Smooth muscle cell of the pulmonary artery (primary cell): ENCODE data around the gene UBL4A. TPM values are rescaled to one million over a fixed set of nuclear protein-coding genes. Genes with fewer than 3 reads are reported as not detected.

ENCODE experiments used
- total RNA-seq: library from RNA; depleted of rRNA; stranded (reverse); fragments of >200 nt; gene quantifications from 2 replicates; pipeline ENCODE4 v1.2.3, GENCODE V29; 2014

UBL4A gene
- 40.3 and 61.6 TPM in 2 replicates for total RNA-seq

GRCh38 chrX:154486396-154487207, at the start of gene UBL4A:
TSS of gene UBL4A (minus strand) at chrX:154486615. CDS start at chrX:154486584, 31 bp downstream.

GRCh38 chrX:154515966-154516655, 29.7 kb upstream of the UBL4A start, which contains the start of gene FAM3A:
TSS of gene FAM3A (minus strand) at chrX:154516232. CDS start at chrX:154515772, 460 bp downstream.

GRCh38 chrX:154490414-154491083, 4.1 kb upstream of the UBL4A start, which contains the start of gene SLC10A3:
TSS of gene SLC10A3 (minus strand) at chrX:154490629. CDS start at chrX:154488940, 1,689 bp downstream.

GRCh38 chrX:154478728-154479622, 7.4 kb downstream of the UBL4A start, which contains the start of gene LAGE3:
TSS of gene LAGE3 (minus strand) at chrX:154479281. CDS start at chrX:154478915, 366 bp downstream.

GRCh38 chrX:154458116-154458953, 28.1 kb downstream of the UBL4A start, which contains the start of gene PLXNA3:
TSS of gene PLXNA3 (plus strand) at chrX:154458281. CDS start at chrX:154460184, 1,903 bp downstream.

GRCh38 chrX:154443992-154444754, 42.2 kb downstream of the UBL4A start, which contains the start of gene FAM50A:
TSS of gene FAM50A (plus strand) at chrX:154444141. CDS start at chrX:154444236, 95 bp downstream.

GRCh38 chrX:154436983-154437752, 49.2 kb downstream of the UBL4A start, which contains the start of gene GDI1:
TSS of gene GDI1 (plus strand) at chrX:154437154. CDS start at chrX:154437255, 101 bp downstream.

Other genes with a start within 250 kb of the UBL4A start
- not detected in 2 replicates for gene OPN1MW3, start 229.0 kb downstream of the UBL4A start, total RNA-seq
- gene TEX28, start 191.5 kb downstream of the UBL4A start, total RNA-seq = not detected in 2 replicates
- gene TKTL1, start 190.8 kb downstream of the UBL4A start, total RNA-seq = not detected in 2 replicates
- 3,803 and 5,191 TPM in 2 replicates for gene FLNA, start 112.0 kb downstream of the UBL4A start, total RNA-seq
- gene EMD, start 107.3 kb downstream of the UBL4A start, total RNA-seq = 22.8 and 26.8 TPM in 2 replicates
- gene RPL10, start 88.2 kb downstream of the UBL4A start, total RNA-seq = 2,018 and 2,028 TPM in 2 replicates
- gene DNASE1L1, start 77.4 kb downstream of the UBL4A start, total RNA-seq = 98.5 and 178 TPM in 2 replicates
- 15.4 and 26.4 TPM in 2 replicates for gene TAFAZZIN, start 75.1 kb downstream of the UBL4A start, total RNA-seq
- 145 and 172 TPM in 2 replicates for gene ATP6AP1, start 57.9 kb downstream of the UBL4A start, total RNA-seq
- gene GDI1, start 49.5 kb downstream of the UBL4A start, total RNA-seq = 96.4 and 118 TPM in 2 replicates
- 59.5 and 85.8 TPM in 2 replicates for gene FAM50A, start 42.5 kb downstream of the UBL4A start, total RNA-seq
- 58.3 and 68.4 TPM in 2 replicates for gene PLXNA3, start 28.3 kb downstream of the UBL4A start, total RNA-seq
- 16.6 and 20.3 TPM in 2 replicates for gene LAGE3, start 7.3 kb downstream of the UBL4A start, total RNA-seq
- 37.0 and 46.7 TPM in 2 replicates for gene SLC10A3, start 4.0 kb upstream of the UBL4A start, total RNA-seq
- gene FAM3A, start 29.6 kb upstream of the UBL4A start, total RNA-seq = 43.3 and 52.2 TPM in 2 replicates
- gene G6PD, start 60.2 kb upstream of the UBL4A start, total RNA-seq = 109 and 142 TPM in 2 replicates
- 12.3 and 16.7 TPM in 2 replicates for gene IKBKG, start 61.0 kb upstream of the UBL4A start, total RNA-seq
- not detected in 2 replicates for gene CTAG1A, start 98.5 kb upstream of the UBL4A start, total RNA-seq
- not detected in 2 replicates for gene CTAG1B, start 132.7 kb upstream of the UBL4A start, total RNA-seq
- gene CTAG2, start 167.0 kb upstream of the UBL4A start, total RNA-seq = not detected in 2 replicates